ENCODE data around the gene IDH2.
"Not testable (repeated sequence)": the region's sequence is repeated elsewhere in the genome, so short reads cannot be mapped to it uniquely, and the experiment has no call there.

The IDH2 gene
- 49.7 to 70.5 (median 69.3) reads per million in 3 donors for total RNA-seq

- DNase-seq = peak; percentile 51 to 65 (median 55)
Observed at GRCh38 chr15:90101969-90102890, at the start of gene IDH2. Gene IDH2, minus strand, starts transcription at chr15:90102468. Its CDS starts 78 bp downstream, at chr15:90102390.

DNA sequence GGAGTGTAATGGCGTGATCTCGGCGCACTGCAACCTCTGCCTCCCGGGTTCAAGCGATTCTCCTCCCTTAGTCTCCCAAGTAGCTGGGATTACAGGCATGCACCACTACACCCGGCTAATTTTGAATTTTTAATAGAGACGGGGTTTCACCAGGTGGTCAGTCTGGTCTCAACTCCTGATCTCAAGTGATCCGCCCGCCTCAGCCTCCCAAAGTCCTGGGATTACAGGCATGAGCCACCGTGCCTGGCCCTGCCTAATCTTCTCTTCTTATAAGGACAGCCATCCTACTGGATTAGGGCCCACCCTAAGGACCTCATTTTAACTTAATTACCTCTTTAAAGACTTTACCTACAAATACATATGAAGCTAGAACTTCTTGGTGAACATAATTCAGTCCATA is 48.3 kb upstream of the IDH2 start:
- H3K9me3 ChIP-seq (ENCODE audit: control insufficient read depth, low read length); H3K4me3 ChIP-seq (ENCODE audit: insufficient read depth, low read depth, low read length, poor library complexity, severe bottlenecking); H3K27me3 ChIP-seq (replicated peaks; ENCODE audit: control insufficient read depth, insufficient read depth, low read length, poor library complexity, severe bottlenecking); H3K4me1 ChIP-seq (ENCODE audit: control insufficient read depth, insufficient read depth, low read length, poor library complexity, severe bottlenecking); H3K36me3 ChIP-seq (ENCODE audit: control insufficient read depth, insufficient read depth, low read length); H3K27ac ChIP-seq (ENCODE audit: insufficient read depth, low read length, poor library complexity, severe bottlenecking); DNase-seq: not testable (repeated sequence)

More at GRCh38 chr15:90101969-90102890, at the start of gene IDH2:
- Histone ChIP-seq H3K27ac (ENCODE audit: insufficient read depth, low read length, poor library complexity, severe bottlenecking) (peak within 1 kb of the TSS; percentile 92), H3K9me3 (ENCODE audit: control insufficient read depth, low read length) (no peaks in the 10 kb centered on the region), H3K27me3 (replicated peaks; ENCODE audit: control insufficient read depth, insufficient read depth, low read length, poor library complexity, severe bottlenecking) (no peaks in the 10 kb centered on the region), H3K4me1 (ENCODE audit: control insufficient read depth, insufficient read depth, low read length, poor library complexity, severe bottlenecking) (peaks cover 36% of the 10 kb centered on the region), H3K36me3 (ENCODE audit: control insufficient read depth, insufficient read depth, low read length) (no peaks in the 10 kb centered on the region), H3K4me3 (ENCODE audit: insufficient read depth, low read depth, low read length, poor library complexity, severe bottlenecking) (peak within 1 kb of the TSS; percentile 72)

DNA sequence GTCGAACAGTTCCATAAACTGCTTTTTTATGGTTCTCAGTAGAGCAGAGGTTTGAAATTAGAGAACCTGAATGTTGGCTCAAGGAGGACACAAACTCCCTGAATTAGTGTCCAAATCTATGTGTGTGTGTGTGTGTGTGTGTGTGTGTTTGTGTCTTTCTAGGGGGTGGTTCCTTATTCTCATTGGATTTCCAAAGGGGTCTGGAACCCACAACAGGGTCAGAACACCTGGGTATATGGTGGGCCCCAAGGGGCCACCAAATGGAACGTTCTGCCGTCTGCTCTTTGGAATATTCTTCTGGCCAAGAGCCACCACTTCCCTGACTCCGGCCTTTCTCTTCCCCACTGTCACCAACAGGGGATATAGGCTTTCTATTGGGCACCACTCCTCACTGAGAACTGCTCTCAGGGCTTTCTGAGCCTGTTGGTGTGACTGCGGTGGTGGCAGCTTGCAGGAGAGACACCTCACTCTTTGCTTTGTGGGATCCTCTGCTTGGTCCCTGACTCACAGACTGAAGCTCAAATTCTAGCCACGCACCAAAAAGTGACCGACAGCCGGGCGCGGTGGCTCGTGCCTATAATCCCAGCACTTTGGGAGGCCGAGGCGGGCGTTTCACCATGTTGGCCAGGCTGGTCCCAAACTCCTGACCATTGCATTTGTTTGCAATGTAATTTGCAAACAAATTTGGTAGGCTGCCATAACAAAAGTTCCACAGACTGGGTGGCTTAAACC is 47.5 kb upstream of the IDH2 start:
- H3K4me1 ChIP-seq (ENCODE audit: control insufficient read depth, insufficient read depth, low read length, poor library complexity, severe bottlenecking) = no peaks in the 10 kb centered on the region
- H3K4me3 ChIP-seq (ENCODE audit: insufficient read depth, low read depth, low read length, poor library complexity, severe bottlenecking) = no peak overlapping the region
- H3K27ac ChIP-seq (ENCODE audit: insufficient read depth, low read length, poor library complexity, severe bottlenecking) = no peak overlapping the region
- H3K9me3 ChIP-seq (ENCODE audit: control insufficient read depth, low read length) = no peaks in the 10 kb centered on the region
- DNase-seq = no peak
- no peaks in the 10 kb centered on the region for H3K27me3 ChIP-seq (replicated peaks; ENCODE audit: control insufficient read depth, insufficient read depth, low read length, poor library complexity, severe bottlenecking)
- no peaks in the 10 kb centered on the region for H3K36me3 ChIP-seq (ENCODE audit: control insufficient read depth, insufficient read depth, low read length)

GRCh38 chr15:90146198-90146761 is 44.0 kb upstream of the IDH2 start:
- H3K9me3 ChIP-seq (ENCODE audit: control insufficient read depth, low read length); H3K27ac ChIP-seq (ENCODE audit: insufficient read depth, low read length, poor library complexity, severe bottlenecking); H3K4me3 ChIP-seq (ENCODE audit: insufficient read depth, low read depth, low read length, poor library complexity, severe bottlenecking); H3K36me3 ChIP-seq (ENCODE audit: control insufficient read depth, insufficient read depth, low read length); H3K4me1 ChIP-seq (ENCODE audit: control insufficient read depth, insufficient read depth, low read length, poor library complexity, severe bottlenecking); DNase-seq; H3K27me3 ChIP-seq (replicated peaks; ENCODE audit: control insufficient read depth, insufficient read depth, low read length, poor library complexity, severe bottlenecking): not testable (repeated sequence)

DNA sequence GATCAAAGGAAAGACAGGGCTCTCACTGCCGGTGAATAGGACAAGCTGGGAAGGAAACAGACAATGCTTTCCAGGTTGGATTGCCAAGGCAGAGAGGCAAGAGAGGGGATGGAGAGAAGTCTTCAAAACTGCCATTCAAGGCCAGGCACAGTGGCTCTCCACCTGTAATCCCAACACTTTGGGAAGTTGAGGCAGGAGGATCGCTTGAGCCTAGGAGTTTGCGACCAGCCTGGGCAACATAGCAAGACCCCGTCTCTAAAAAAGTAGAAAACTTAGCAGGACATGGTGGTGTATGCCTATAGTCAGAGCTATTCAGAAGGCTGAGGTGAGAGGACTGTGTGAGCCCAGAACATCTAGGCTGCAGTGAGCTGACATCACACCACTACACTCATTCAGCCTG is 43.5 kb upstream of the IDH2 start:
- no peaks in the 10 kb centered on the region for H3K4me1 ChIP-seq (ENCODE audit: control insufficient read depth, insufficient read depth, low read length, poor library complexity, severe bottlenecking)
- no peaks in the 10 kb centered on the region for H3K27me3 ChIP-seq (replicated peaks; ENCODE audit: control insufficient read depth, insufficient read depth, low read length, poor library complexity, severe bottlenecking)
- H3K4me3 ChIP-seq (ENCODE audit: insufficient read depth, low read depth, low read length, poor library complexity, severe bottlenecking) = no peak overlapping the region
- H3K9me3 ChIP-seq (ENCODE audit: control insufficient read depth, low read length) = no peaks in the 10 kb centered on the region
- no peak overlapping the region for H3K27ac ChIP-seq (ENCODE audit: insufficient read depth, low read length, poor library complexity, severe bottlenecking)
- H3K36me3 ChIP-seq (ENCODE audit: control insufficient read depth, insufficient read depth, low read length) = no peaks in the 10 kb centered on the region
- DNase-seq = no peak

DNA sequence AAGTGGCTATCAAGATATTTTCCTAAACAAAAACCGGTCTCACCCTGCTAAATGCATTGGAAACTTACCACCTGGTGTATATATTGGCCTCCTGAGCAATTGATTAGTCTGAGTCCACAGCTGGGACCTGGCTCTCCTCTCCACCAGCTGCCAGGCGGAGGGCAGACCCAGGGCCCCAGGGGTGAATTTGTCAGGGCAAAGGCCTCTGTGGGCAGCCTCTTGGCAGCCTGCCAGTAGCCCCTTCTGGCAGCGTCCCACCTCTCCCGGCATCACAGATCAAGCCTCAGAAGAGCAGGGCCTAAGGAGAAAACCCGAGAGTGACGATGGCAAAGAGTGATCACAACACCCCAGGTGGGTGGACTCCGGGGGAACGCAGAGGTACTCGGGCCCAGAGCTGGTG is 43.0 kb upstream of the IDH2 start:
- no peak for DNase-seq
- no peaks in the 10 kb centered on the region for H3K36me3 ChIP-seq (ENCODE audit: control insufficient read depth, insufficient read depth, low read length)
- H3K27ac ChIP-seq (ENCODE audit: insufficient read depth, low read length, poor library complexity, severe bottlenecking) = no peak overlapping the region
- no peaks in the 10 kb centered on the region for H3K9me3 ChIP-seq (ENCODE audit: control insufficient read depth, low read length)
- no peaks in the 10 kb centered on the region for H3K27me3 ChIP-seq (replicated peaks; ENCODE audit: control insufficient read depth, insufficient read depth, low read length, poor library complexity, severe bottlenecking)
- no peaks in the 10 kb centered on the region for H3K4me1 ChIP-seq (ENCODE audit: control insufficient read depth, insufficient read depth, low read length, poor library complexity, severe bottlenecking)
- no peak overlapping the region for H3K4me3 ChIP-seq (ENCODE audit: insufficient read depth, low read depth, low read length, poor library complexity, severe bottlenecking)

DNA sequence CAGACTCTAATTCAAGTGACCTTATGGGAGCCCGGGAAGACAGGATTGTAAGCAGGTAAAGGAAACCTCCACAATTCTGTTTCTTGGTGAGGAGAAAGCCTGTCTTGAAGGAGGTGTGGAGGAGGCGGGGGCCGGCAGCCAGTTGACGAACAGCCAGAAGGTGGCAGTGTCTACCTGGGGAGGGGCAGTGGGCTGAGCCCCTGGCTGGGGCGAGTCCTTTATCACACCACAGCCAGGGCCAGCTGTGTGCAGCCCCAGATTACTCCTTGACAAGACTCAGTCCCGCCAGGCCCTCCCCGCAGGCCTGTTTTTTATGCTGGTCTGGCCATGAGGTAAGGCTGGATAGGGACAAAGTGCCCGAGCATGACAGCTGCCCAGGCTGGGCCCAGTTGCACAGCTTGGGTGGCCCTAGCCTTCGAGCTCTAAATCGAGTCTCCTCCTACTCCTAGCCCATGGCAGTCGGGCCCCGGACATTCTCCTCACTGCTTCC is 40.9 kb upstream of the IDH2 start:
- H3K4me3 ChIP-seq (ENCODE audit: insufficient read depth, low read depth, low read length, poor library complexity, severe bottlenecking) = no peak overlapping the region
- peak; percentile 3 to 38 (median 31) for DNase-seq

DNA sequence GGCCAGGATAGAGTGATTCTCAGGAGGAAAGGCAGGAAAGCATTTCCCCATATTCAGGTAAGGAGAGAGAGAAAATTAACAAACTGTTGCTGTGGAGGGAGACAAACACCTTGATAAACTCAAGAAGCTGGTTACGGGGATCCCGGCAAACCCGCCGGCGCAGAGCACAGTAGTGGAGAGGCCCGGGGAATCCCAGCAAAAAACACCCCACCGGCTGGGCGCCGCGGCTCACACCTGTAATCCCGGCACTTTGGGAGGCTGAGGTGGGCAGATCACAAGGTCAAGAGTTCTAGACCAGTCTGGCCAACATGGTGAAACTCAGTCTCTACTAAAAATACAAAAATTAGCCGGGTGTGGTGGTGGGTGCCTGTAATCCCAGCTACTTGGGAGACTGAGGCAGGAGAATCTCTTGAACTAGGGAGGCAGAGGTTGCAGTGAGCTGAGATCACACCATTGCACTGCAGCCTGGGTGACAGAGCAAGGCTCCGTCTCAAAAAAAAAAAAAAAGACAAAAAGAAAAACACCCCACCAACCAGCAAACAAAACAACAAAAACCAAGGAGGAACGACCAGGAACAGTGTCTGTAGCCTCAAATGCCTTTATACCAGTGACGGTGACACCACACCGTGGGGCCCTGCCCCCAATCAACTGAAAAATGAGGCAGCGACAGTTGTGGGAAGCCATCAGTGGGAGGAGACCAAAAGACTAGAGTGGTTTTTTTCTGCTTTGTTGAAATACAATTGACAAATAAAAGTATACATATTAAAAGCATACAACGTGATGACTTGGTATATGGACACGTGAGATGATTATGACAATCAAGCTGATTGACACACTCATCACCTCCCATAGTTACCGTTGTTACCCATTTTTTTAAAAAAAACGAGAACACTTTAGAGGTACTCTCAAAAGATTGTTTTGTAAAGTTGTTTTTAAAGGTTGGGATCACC is 40.2 kb upstream of the IDH2 start:
- Histone ChIP-seq H3K36me3 (ENCODE audit: control insufficient read depth, insufficient read depth, low read length) (no peaks in the 10 kb centered on the region), H3K27me3 (replicated peaks; ENCODE audit: control insufficient read depth, insufficient read depth, low read length, poor library complexity, severe bottlenecking) (no peaks in the 10 kb centered on the region), H3K27ac (ENCODE audit: insufficient read depth, low read length, poor library complexity, severe bottlenecking) (no peak overlapping the region), H3K9me3 (ENCODE audit: control insufficient read depth, low read length) (peaks cover 5% of the 10 kb centered on the region), H3K4me1 (ENCODE audit: control insufficient read depth, insufficient read depth, low read length, poor library complexity, severe bottlenecking) (no peaks in the 10 kb centered on the region), H3K4me3 (ENCODE audit: insufficient read depth, low read depth, low read length, poor library complexity, severe bottlenecking) (no peak overlapping the region)
- peak in 2 of 3 donors; percentile 21 to 49 for DNase-seq

More for the DNA sequence above, 40.9 kb upstream of the IDH2 start:
- no peak overlapping the region for H3K27ac ChIP-seq (ENCODE audit: insufficient read depth, low read length, poor library complexity, severe bottlenecking)
- H3K9me3 ChIP-seq (ENCODE audit: control insufficient read depth, low read length) = peaks cover 5% of the 10 kb centered on the region
- H3K36me3 ChIP-seq (ENCODE audit: control insufficient read depth, insufficient read depth, low read length) = no peaks in the 10 kb centered on the region
- no peaks in the 10 kb centered on the region for H3K27me3 ChIP-seq (replicated peaks; ENCODE audit: control insufficient read depth, insufficient read depth, low read length, poor library complexity, severe bottlenecking)
- H3K4me1 ChIP-seq (ENCODE audit: control insufficient read depth, insufficient read depth, low read length, poor library complexity, severe bottlenecking) = no peaks in the 10 kb centered on the region

GRCh38 chr15:90141646-90142045 is 39.4 kb upstream of the IDH2 start:
- Histone ChIP-seq H3K27me3 (replicated peaks; ENCODE audit: control insufficient read depth, insufficient read depth, low read length, poor library complexity, severe bottlenecking) (no peaks in the 10 kb centered on the region), H3K4me1 (ENCODE audit: control insufficient read depth, insufficient read depth, low read length, poor library complexity, severe bottlenecking) (no peaks in the 10 kb centered on the region), H3K4me3 (ENCODE audit: insufficient read depth, low read depth, low read length, poor library complexity, severe bottlenecking) (no peak overlapping the region), H3K9me3 (ENCODE audit: control insufficient read depth, low read length) (peaks cover 5% of the 10 kb centered on the region), H3K27ac (ENCODE audit: insufficient read depth, low read length, poor library complexity, severe bottlenecking) (no peak overlapping the region), H3K36me3 (ENCODE audit: control insufficient read depth, insufficient read depth, low read length) (no peaks in the 10 kb centered on the region)
- no peak for DNase-seq

All from effector memory CD4-positive, alpha-beta T cell (primary cell).